GM19238 (cell line): ENCODE measurements around the gene GRAMD1A.

Experiments
- DNase-seq: peaks from one replicate; pipeline ENCODE4 v3.0.0; 2011; ENCODE audit warnings: low spot score; ENCODE audit not compliant: insufficient read length

The GRAMD1A gene

GRCh38 chr19:35052599-35053190 is 52.6 kb downstream of the GRAMD1A start:
- no peak for DNase-seq

GRCh38 chr19:35053667-35054293 is 53.7 kb downstream of the GRAMD1A start:
- no peak for DNase-seq

- no peak for DNase-seq
Measured at GRCh38 chr19:35054626-35055025, 54.5 kb downstream of the GRAMD1A start.

GRCh38 chr19:35055715-35056179 is 55.6 kb downstream of the GRAMD1A start:
- DNase-seq = no peak

GRCh38 chr19:35056513-35057063 is 56.5 kb downstream of the GRAMD1A start:
- DNase-seq = no peak

- DNase-seq = no peak
Measured at GRCh38 chr19:35058370-35058769, 58.2 kb downstream of the GRAMD1A start.

GRCh38 chr19:35059006-35059798 is 59.1 kb downstream of the GRAMD1A start:
- DNase-seq = no peak

- DNase-seq = no peak
Measured at GRCh38 chr19:35059799-35060091, 59.6 kb downstream of the GRAMD1A start.

- no peak for DNase-seq
Measured at GRCh38 chr19:35060160-35060855, 60.2 kb downstream of the GRAMD1A start.

- no peak for DNase-seq
Measured at GRCh38 chr19:35061583-35062373, 61.7 kb downstream of the GRAMD1A start.

GRCh38 chr19:35062942-35063341 is 62.8 kb downstream of the GRAMD1A start:
- DNase-seq = no peak

GRCh38 chr19:35063940-35064818 is 64.1 kb downstream of the GRAMD1A start:
- DNase-seq = no peak

- DNase-seq = no peak
Measured at GRCh38 chr19:35065574-35065973, 65.5 kb downstream of the GRAMD1A start.

- no peak for DNase-seq
Measured at GRCh38 chr19:35066121-35066520, 66.0 kb downstream of the GRAMD1A start.

- peak; percentile 92 for DNase-seq
Measured at GRCh38 chr19:35066691-35067563, 66.8 kb downstream of the GRAMD1A start.

GRCh38 chr19:35068941-35069634 is 69.0 kb downstream of the GRAMD1A start:
- DNase-seq = no peak

GRCh38 chr19:35069696-35070095 is 69.6 kb downstream of the GRAMD1A start:
- DNase-seq = no peak

GRCh38 chr19:35070471-35070870 is 70.3 kb downstream of the GRAMD1A start:
- DNase-seq = no peak
